ENCODE measurements around the gene CRAMP1.
A peak's percentile ranks its signal among the peaks of the same experiment; 100 is the strongest.

The CRAMP1 gene

DNA sequence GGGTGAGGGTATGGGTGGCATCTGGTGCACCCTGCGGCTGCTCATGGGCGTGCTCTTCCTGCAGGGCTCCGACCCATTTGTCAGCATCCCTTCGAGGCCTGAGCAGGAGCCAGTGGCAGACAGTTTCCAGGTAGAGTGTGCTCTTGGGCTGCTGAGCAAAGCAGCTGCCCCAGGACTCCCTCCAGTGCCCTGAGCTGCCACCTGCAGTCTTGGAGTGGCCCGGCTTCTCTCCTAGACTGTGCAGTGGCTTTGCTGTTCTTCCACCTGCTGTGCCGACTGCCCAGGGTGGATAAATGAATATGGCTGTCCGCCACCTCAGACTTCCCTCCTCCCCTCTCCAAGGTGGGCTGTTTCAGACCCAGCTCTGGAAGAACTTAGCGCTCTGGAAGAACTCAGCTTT is 55.1 kb downstream of the CRAMP1 start:
- DNase-seq = no peak
- no peak overlapping the region for H3K4me3 Mint-ChIP-seq
- no peak overlapping the region for H3K27ac Mint-ChIP-seq
- no peaks in the 10 kb centered on the region for H3K4me1 Mint-ChIP-seq (ENCODE audit: low read depth)
- no peaks in the 10 kb centered on the region for H3K9me3 Mint-ChIP-seq
- peaks cover 98% of the 10 kb centered on the region for H3K36me3 Mint-ChIP-seq (ENCODE audit: low read depth)
- H3K27me3 Mint-ChIP-seq = no peaks in the 10 kb centered on the region

GRCh38 chr16:1667916-1668315 is 55.8 kb downstream of the CRAMP1 start:
- no peak overlapping the region for H3K4me3 Mint-ChIP-seq
- no peaks in the 10 kb centered on the region for H3K4me1 Mint-ChIP-seq (ENCODE audit: low read depth)
- peaks cover 98% of the 10 kb centered on the region for H3K36me3 Mint-ChIP-seq (ENCODE audit: low read depth)
- H3K27me3 Mint-ChIP-seq = no peaks in the 10 kb centered on the region
- H3K9me3 Mint-ChIP-seq = no peaks in the 10 kb centered on the region
- DNase-seq = no peak
- H3K27ac Mint-ChIP-seq = no peak overlapping the region

DNA sequence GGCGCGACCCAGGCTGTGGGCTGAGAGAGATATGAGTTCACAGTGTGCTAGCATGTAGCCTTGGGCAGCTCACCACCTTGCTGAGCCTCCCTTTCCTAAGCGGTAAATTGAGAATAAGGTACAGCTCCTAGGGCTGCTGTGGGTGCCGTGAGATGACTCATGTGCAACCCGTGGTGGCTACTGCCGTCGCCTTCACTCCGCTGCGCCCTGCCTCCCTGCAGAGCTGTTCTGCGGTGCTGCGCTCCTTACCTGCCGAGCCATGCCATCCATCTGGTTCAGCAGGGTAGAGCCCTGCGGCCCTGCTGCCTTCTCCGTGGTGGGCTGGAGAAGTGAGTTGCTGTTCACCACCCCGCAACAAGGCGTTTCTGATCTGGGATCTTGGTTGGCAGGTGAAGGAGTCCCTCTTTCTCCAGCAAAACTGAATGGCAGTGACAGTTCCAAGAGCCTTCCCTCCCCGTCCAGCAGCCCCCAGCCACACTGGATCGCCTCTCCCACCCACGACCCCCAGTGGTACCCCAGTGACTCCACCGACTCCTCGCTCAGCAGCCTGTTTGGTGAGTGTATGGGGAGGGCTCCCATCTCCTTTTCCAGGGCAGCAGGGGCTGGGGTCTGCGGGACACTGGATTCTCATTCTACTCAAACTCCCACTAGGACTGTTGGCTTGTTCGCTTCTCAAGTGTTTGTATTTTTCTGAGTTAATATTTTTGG is 56.6 kb downstream of the CRAMP1 start:
- Mint-ChIP-seq H3K27me3 (no peaks in the 10 kb centered on the region), H3K9me3 (no peaks in the 10 kb centered on the region), H3K4me3 (no peak overlapping the region), H3K4me1 (ENCODE audit: low read depth) (no peaks in the 10 kb centered on the region), H3K36me3 (ENCODE audit: low read depth) (peaks cover 98% of the 10 kb centered on the region), H3K27ac (no peak overlapping the region)
- DNase-seq = no peak

DNA sequence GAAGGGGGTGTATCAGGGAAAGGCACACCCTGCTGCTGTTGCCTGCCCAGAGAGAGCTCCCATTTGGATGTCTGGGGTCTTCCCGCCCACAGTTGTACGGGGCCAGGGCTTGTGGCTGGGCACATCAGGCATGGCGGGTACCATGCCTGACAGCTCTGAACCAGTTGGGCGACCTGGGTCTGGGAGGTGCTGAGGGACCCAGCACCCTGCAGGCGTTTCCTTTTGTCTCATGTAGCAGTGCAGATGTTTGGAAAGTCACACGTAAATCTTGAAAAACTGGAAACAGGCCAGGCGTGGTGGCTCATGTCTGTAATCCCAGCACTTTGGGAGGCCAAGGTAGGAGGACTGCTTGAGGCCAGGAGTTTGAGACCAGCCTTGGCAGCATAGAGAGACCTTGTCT is 57.5 kb downstream of the CRAMP1 start:
- Mint-ChIP-seq H3K27me3 (no peaks in the 10 kb centered on the region), H3K36me3 (ENCODE audit: low read depth) (peaks cover 99% of the 10 kb centered on the region), H3K4me3 (no peak overlapping the region), H3K27ac (no peak overlapping the region), H3K9me3 (no peaks in the 10 kb centered on the region), H3K4me1 (ENCODE audit: low read depth) (no peaks in the 10 kb centered on the region)
- DNase-seq = no peak

GRCh38 chr16:1670371-1670770 is 58.2 kb downstream of the CRAMP1 start:
- no peaks in the 10 kb centered on the region for H3K9me3 Mint-ChIP-seq
- H3K27me3 Mint-ChIP-seq = no peaks in the 10 kb centered on the region
- H3K4me1 Mint-ChIP-seq (ENCODE audit: low read depth) = no peaks in the 10 kb centered on the region
- no peak for DNase-seq
- no peak overlapping the region for H3K4me3 Mint-ChIP-seq
- peaks cover 99% of the 10 kb centered on the region for H3K36me3 Mint-ChIP-seq (ENCODE audit: low read depth)
- no peak overlapping the region for H3K27ac Mint-ChIP-seq

DNA sequence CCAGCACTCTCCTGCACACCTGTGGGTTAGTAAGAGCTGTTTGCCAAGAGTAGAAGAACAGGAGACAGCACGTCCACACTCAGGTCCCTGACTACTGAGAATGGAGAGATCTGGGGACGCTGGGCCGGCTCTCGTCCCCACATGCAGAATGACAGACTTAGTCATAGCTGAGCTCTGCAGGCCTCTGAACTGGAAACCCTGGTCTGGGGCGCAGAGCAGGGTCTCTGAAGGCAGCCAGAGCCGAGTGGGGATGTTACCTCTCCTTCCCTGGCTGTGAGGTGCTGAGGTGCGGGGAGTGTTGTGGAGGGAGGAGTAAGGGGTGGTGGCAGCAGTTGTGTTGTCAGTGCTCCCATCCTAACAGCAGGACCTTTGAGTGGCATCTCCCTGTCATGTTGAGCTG is 58.7 kb downstream of the CRAMP1 start:
- no peak overlapping the region for H3K27ac Mint-ChIP-seq
- DNase-seq = no peak
- H3K9me3 Mint-ChIP-seq = no peaks in the 10 kb centered on the region
- no peak overlapping the region for H3K4me3 Mint-ChIP-seq
- no peaks in the 10 kb centered on the region for H3K27me3 Mint-ChIP-seq
- no peaks in the 10 kb centered on the region for H3K4me1 Mint-ChIP-seq (ENCODE audit: low read depth)
- H3K36me3 Mint-ChIP-seq (ENCODE audit: low read depth) = peaks cover 99% of the 10 kb centered on the region

DNA sequence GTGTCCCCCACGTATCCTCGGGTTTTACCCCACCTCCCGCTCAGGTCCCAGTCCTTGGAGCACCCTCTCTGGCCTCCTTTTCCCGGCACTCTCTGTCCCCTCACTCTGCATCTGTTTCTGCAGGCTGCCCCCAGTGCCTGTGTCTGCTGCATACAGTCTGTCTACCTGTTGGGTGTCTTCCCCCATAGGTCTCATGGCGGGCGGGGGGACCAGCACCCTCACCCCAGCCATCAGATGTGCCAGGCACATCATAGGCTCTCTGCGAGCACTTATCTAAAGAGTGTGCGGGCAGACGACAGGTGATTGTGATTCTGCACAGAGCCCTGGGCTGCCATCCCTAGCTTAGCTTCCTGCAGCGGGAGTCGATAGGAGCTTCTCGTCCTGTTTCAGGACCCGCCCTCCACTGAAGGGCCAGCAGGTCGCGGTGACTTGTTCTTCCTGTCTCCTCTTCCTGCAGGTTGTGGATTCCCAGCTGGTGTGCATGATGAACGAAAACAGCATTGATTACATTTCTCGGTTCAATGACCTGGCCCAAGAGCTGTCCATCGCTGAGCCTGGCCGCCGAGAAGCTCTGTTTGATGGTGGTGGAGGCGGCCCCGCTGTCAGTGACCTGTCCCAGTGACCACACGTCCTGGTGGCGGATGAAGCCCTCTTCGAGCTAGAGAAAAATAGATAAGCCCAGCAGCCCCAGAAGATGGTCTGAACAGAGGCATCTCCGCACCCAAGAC is 61.4 kb downstream of the CRAMP1 start:
- DNase-seq = no peak
- no peaks in the 10 kb centered on the region for H3K9me3 Mint-ChIP-seq
- H3K36me3 Mint-ChIP-seq (ENCODE audit: low read depth) = peaks cover 81% of the 10 kb centered on the region
- H3K4me1 Mint-ChIP-seq (ENCODE audit: low read depth) = peaks cover 4% of the 10 kb centered on the region
- H3K4me3 Mint-ChIP-seq = no peak overlapping the region
- H3K27ac Mint-ChIP-seq = no peak overlapping the region
- no peaks in the 10 kb centered on the region for H3K27me3 Mint-ChIP-seq

- no peak overlapping the region for H3K4me3 Mint-ChIP-seq
- peaks cover 11% of the 10 kb centered on the region for H3K4me1 Mint-ChIP-seq (ENCODE audit: low read depth)
- H3K9me3 Mint-ChIP-seq = no peaks in the 10 kb centered on the region
- H3K27me3 Mint-ChIP-seq = no peaks in the 10 kb centered on the region
- H3K36me3 Mint-ChIP-seq (ENCODE audit: low read depth) = peaks cover 79% of the 10 kb centered on the region
- no peak overlapping the region for H3K27ac Mint-ChIP-seq
- no peak for DNase-seq
Measured at GRCh38 chr16:1674306-1674705, 62.1 kb downstream of the CRAMP1 start.

DNA sequence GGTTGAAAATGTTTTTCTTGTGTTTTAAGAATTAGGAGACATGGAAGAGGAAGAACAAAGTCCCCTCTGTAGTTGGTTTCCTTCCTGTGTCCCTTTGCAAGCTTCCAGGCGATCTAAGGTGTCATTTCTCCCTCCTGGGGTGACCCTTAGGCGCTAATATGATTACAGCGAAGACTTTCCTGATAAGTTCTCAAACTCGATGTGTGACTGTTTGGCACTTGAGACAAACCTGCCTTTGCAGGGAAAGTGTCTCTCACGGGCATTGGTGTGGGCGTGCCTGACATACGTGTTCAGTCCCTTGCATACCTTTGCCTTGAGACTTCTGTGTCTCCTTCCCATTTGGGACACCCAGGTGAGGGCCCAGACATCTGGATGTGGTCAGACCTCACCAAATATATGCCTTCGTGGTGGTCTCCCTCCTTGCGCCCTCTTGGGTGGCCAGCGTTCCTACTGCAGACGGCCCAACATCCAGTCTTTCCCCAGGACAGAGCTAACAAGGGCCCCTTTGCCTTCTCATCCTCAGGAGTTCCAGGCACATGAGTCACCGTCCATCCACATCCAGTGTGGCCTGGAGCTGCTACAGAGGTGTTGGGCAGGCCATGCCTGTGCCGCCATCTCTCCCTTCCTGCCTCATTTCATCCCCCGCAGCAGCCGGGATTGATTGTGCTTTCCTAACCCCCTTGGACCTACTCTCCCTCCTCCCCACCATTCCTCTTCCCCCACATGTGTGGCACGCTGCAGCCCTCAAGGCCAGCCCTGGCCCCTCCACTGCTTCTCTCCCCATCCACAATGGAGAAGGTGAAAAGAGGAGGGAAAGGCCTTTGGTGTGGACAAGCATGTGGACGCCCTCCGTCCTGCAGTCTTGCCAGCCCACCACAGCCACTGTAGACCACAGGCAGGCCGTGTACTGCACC is 62.8 kb downstream of the CRAMP1 start:
- Mint-ChIP-seq H3K4me1 (ENCODE audit: low read depth) (peaks cover 17% of the 10 kb centered on the region), H3K27me3 (no peaks in the 10 kb centered on the region), H3K9me3 (no peaks in the 10 kb centered on the region), H3K27ac (no peak overlapping the region), H3K4me3 (no peak overlapping the region), H3K36me3 (ENCODE audit: low read depth) (peaks cover 75% of the 10 kb centered on the region)
- no peak for DNase-seq

- H3K9me3 Mint-ChIP-seq = no peaks in the 10 kb centered on the region
- H3K4me1 Mint-ChIP-seq (ENCODE audit: low read depth) = peaks cover 33% of the 10 kb centered on the region
- H3K27ac Mint-ChIP-seq = no peak overlapping the region
- no peak for DNase-seq
- H3K36me3 Mint-ChIP-seq (ENCODE audit: low read depth) = peaks cover 76% of the 10 kb centered on the region
- H3K27me3 Mint-ChIP-seq = no peaks in the 10 kb centered on the region
- H3K4me3 Mint-ChIP-seq = no peak overlapping the region
Measured at GRCh38 chr16:1676661-1677060, 64.5 kb downstream of the CRAMP1 start.

DNA sequence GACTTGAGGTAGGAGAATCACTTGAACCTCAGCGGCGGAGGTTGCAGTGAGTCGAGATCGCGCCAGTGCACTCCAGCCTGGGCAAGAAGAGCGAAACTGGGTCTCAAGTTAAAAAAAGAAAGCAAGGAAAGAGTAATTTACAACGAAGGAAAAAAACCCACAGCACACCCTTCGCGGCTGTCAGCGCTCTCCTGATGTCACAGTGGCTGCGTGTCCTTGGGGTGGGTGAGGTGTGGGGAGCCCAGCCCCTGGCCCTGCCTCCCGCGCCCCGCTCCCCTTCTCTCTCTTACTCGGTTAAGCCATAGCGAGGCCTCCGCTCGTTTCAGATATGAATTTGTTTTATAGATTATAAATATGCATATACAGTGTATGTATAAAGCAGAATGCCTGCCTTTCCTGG is 65.2 kb downstream of the CRAMP1 start:
- H3K9me3 Mint-ChIP-seq = no peaks in the 10 kb centered on the region
- H3K4me3 Mint-ChIP-seq = peak overlapping the region; percentile 25
- DNase-seq = no peak
- H3K27ac Mint-ChIP-seq = peak overlapping the region; percentile 12
- H3K4me1 Mint-ChIP-seq (ENCODE audit: low read depth) = peaks cover 35% of the 10 kb centered on the region
- H3K36me3 Mint-ChIP-seq (ENCODE audit: low read depth) = peaks cover 74% of the 10 kb centered on the region
- no peaks in the 10 kb centered on the region for H3K27me3 Mint-ChIP-seq

GRCh38 chr16:1677942-1678499 is 65.9 kb downstream of the CRAMP1 start, which contains the start of gene JPT2:
Gene JPT2 (plus strand): TSS chr16:1678279. CDS start chr16:1678313, 34 bp downstream.
- Mint-ChIP-seq H3K9me3 (no peaks in the 10 kb centered on the region), H3K27me3 (no peaks in the 10 kb centered on the region), H3K4me1 (ENCODE audit: low read depth) (peaks cover 35% of the 10 kb centered on the region), H3K4me3 (peak within 1 kb of the TSS; percentile 95), H3K36me3 (ENCODE audit: low read depth) (peaks cover 68% of the 10 kb centered on the region), H3K27ac (peak within 1 kb of the TSS; percentile 91)
- DNase-seq = peak; percentile 97

GRCh38 chr16:1678500-1679098 is 66.4 kb downstream of the CRAMP1 start:
- Mint-ChIP-seq H3K36me3 (ENCODE audit: low read depth) (peaks cover 68% of the 10 kb centered on the region), H3K27me3 (no peaks in the 10 kb centered on the region), H3K4me1 (ENCODE audit: low read depth) (peaks cover 36% of the 10 kb centered on the region), H3K4me3 (peak overlapping the region; percentile 95), H3K27ac (peak overlapping the region; percentile 91), H3K9me3 (no peaks in the 10 kb centered on the region)
- no peak for DNase-seq

DNA sequence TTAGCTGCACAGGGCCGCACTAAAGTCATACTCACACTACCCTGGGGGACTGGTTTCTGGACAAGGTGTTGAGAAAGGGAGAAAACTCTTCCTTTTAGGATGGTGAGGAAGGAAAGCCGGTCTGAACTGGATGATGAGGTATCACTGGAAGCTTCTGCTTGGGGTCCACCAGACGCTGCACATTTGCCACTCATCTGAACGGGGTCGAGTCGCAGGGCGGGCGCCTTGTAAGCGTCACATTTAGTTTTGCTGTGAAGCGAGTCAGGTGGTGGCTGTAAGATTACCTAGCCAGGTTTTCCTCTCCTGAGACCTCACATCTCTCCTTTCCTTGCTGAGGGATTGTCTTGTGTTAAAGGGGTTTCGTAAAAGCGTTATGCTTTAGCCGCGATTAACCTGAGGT is 68.2 kb downstream of the CRAMP1 start:
- Mint-ChIP-seq H3K36me3 (ENCODE audit: low read depth) (peaks cover 67% of the 10 kb centered on the region), H3K27ac (peak overlapping the region; percentile 47), H3K9me3 (no peaks in the 10 kb centered on the region), H3K4me3 (peak overlapping the region; percentile 95), H3K27me3 (no peaks in the 10 kb centered on the region), H3K4me1 (ENCODE audit: low read depth) (peaks cover 38% of the 10 kb centered on the region)
- no peak for DNase-seq

All from activated T-cell treated with anti-CD3 and anti-CD28 coated beads, Interleukin-2, amount 50 U/mL, for 24 hours (primary cell).